ENCODE results near the gene MRM2.

MRM2 gene

GRCh38 chr7:2220954-2221353 is 21.1 kb downstream of the MRM2 start:
- TF ChIP-seq, protein P1, sequence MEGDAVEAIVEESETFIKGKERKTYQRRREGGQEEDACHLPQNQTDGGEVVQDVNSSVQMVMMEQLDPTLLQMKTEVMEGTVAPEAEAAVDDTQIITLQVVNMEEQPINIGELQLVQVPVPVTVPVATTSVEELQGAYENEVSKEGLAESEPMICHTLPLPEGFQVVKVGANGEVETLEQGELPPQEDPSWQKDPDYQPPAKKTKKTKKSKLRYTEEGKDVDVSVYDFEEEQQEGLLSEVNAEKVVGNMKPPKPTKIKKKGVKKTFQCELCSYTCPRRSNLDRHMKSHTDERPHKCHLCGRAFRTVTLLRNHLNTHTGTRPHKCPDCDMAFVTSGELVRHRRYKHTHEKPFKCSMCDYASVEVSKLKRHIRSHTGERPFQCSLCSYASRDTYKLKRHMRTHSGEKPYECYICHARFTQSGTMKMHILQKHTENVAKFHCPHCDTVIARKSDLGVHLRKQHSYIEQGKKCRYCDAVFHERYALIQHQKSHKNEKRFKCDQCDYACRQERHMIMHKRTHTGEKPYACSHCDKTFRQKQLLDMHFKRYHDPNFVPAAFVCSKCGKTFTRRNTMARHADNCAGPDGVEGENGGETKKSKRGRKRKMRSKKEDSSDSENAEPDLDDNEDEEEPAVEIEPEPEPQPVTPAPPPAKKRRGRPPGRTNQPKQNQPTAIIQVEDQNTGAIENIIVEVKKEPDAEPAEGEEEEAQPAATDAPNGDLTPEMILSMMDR (IDR thresholded peaks at IDR 0.05; ENCODE audit: low read depth, low read length): no peak
- no peak overlapping the region for H3K4me3 ChIP-seq (ENCODE audit: low read depth, low read length)

GRCh38 chr7:2220506-2220905 is 21.5 kb downstream of the MRM2 start:
- H3K4me3 ChIP-seq (ENCODE audit: low read depth, low read length): no peak overlapping the region
- TF ChIP-seq, protein P1 (IDR thresholded peaks at IDR 0.05; ENCODE audit: low read depth, low read length): no peak

DNA sequence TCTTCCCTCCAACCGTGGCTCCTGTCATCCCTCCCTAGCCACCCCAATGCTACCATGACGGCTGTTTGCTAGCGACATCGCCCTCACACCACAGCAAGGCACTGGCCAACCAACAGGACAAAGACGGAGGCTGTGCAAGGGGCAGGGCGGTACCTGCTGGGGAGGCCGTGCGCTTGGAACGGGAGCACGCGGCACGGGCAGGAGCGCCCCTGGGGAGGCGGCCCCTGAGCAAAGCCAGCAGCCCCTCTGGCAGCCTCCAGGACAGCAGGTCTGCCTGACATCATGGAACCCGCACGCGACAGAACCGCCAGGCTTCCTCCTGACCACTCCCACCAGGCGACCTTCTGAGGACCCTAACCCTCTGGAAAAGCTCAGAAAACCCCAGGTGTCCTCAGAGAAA is 22.0 kb downstream of the MRM2 start:
- TF ChIP-seq, protein P1 (IDR thresholded peaks at IDR 0.05; ENCODE audit: low read depth, low read length): no peak
- no peak overlapping the region for H3K4me3 ChIP-seq (ENCODE audit: low read depth, low read length)

GRCh38 chr7:2219606-2220005 is 22.4 kb downstream of the MRM2 start:
- TF ChIP-seq, protein P1 (IDR thresholded peaks at IDR 0.05; ENCODE audit: low read depth, low read length): no peak
- no peak overlapping the region for H3K4me3 ChIP-seq (ENCODE audit: low read depth, low read length)

GRCh38 chr7:2219136-2219535 is 22.9 kb downstream of the MRM2 start:
- TF ChIP-seq, protein P1 (IDR thresholded peaks at IDR 0.05; ENCODE audit: low read depth, low read length): no peak
- no peak overlapping the region for H3K4me3 ChIP-seq (ENCODE audit: low read depth, low read length)

- TF ChIP-seq, protein P1 (IDR thresholded peaks at IDR 0.05; ENCODE audit: low read depth, low read length): no peak
- no peak overlapping the region for H3K4me3 ChIP-seq (ENCODE audit: low read depth, low read length)
Observed at GRCh38 chr7:2218444-2218785, 23.6 kb downstream of the MRM2 start.

DNA sequence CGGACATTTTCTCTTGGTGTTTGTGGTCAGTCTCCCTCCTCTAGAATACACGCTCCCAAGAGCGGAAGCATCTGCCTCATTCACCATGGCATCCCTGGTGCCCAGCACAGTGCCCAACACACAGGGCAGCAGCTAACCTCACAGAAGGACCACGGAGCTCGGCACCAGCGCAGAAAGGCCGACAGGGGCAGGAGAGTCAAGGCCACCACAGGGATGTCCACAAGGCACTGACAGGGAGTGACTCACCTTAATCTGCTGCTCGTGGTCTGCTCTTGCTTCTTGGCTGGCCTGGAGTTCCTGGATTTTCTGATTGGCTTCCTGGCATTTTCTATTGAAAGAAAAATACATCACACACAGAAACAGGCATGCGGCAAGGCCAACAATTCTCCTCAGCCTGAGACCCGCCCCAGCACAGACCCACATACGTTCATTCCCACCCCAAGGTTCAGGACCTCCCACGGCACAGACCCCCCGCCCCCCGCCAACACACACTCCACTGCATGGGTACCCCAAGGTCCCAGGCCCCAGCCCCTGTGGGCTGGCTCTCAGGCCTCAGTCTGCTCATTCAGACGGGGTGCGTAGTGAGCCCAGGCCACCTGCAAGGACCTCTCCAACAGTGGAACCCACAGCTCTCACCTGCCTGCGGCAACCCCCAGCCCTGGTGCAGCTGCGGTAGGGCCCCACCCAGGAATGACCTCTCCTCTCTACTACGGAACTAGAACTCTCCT is 24.1 kb downstream of the MRM2 start:
- TF ChIP-seq, protein P1 (IDR thresholded peaks at IDR 0.05; ENCODE audit: low read depth, low read length): no peak
- H3K4me3 ChIP-seq (ENCODE audit: low read depth, low read length): no peak overlapping the region
